SK-N-SH treated with all-trans-retinoic acid at 6 μM for 48 hours (cell line): ENCODE results near the gene ZNF44.

Experiments
- CREB5 ChIP-seq: fragments of 250-450 bp; sonication (Bioruptor Pico); IDR thresholded peaks from 2 replicates; pipeline ENCODE4 v1.5.1; 2020; ENCODE audit warnings: low read depth, mild to moderate bottlenecking, moderate library complexity
- CSDC2 ChIP-seq: fragments of 250-450 bp; sonication (Bioruptor Pico); IDR thresholded peaks from 2 replicates; pipeline ENCODE4 v1.5.0; 2020; ENCODE audit warnings: mild to moderate bottlenecking, moderate library complexity
- CSRNP3 ChIP-seq: fragments of 250-450 bp; sonication (Bioruptor Pico); IDR thresholded peaks from 2 replicates; pipeline ENCODE4 v1.5.1; 2021; ENCODE audit warnings: mild to moderate bottlenecking, moderate library complexity
- ISL1 ChIP-seq: fragments of 250-450 bp; sonication (Bioruptor Pico); IDR thresholded peaks from 2 replicates; pipeline ENCODE4 v2.1.2; 2022; ENCODE audit warnings: mild to moderate bottlenecking, moderate library complexity
- PATZ1 ChIP-seq: fragments of 250-450 bp; sonication (Bioruptor Pico); IDR thresholded peaks from 2 replicates; pipeline ENCODE4 v1.8.0; 2020; ENCODE audit warnings: mild to moderate bottlenecking, moderate library complexity, borderline replicate concordance
- POU6F1 ChIP-seq: fragments of 250-450 bp; sonication (Bioruptor Pico); IDR thresholded peaks from 2 replicates; pipeline ENCODE4 v1.8.0; 2021; ENCODE audit warnings: low read depth, mild to moderate bottlenecking, moderate library complexity, borderline replicate concordance
- RARB ChIP-seq: fragments of 250-450 bp; sonication (Bioruptor Pico); IDR thresholded peaks from 2 replicates; pipeline ENCODE4 v1.8.0; 2021; ENCODE audit warnings: mild to moderate bottlenecking, moderate library complexity
- SNAI2 ChIP-seq: fragments of 250-450 bp; sonication (Bioruptor Pico); IDR thresholded peaks from 2 replicates; pipeline ENCODE4 v1.5.0; 2020; ENCODE audit warnings: mild to moderate bottlenecking, moderate library complexity
- TSHZ2 ChIP-seq: fragments of 250-450 bp; sonication (Bioruptor Pico); IDR thresholded peaks from 2 replicates; pipeline ENCODE4 v1.5.0; 2020; ENCODE audit warnings: mild to moderate bottlenecking, moderate library complexity
- ZFP3 ChIP-seq: fragments of 250-450 bp; sonication (Bioruptor Pico); IDR thresholded peaks from 2 replicates; pipeline ENCODE4 v1.5.0; 2020; ENCODE audit warnings: mild to moderate bottlenecking, moderate library complexity
- ZFP30 ChIP-seq: fragments of 450-650 bp; formaldehyde crosslinking; IDR thresholded peaks from 2 replicates; pipeline ENCODE4 v1.5.0; 2022; ENCODE audit warnings: mild to moderate bottlenecking, moderate library complexity
- ZNF70 ChIP-seq: fragments of 450-650 bp; formaldehyde crosslinking; IDR thresholded peaks from 2 replicates; pipeline ENCODE4 v1.5.0; 2020; ENCODE audit warnings: mild to moderate bottlenecking, moderate library complexity

- TF ChIP-seq CSDC2 = no peak
- no peak for TF ChIP-seq SNAI2 (CRISPR knock-in tag)
- no peak for TF ChIP-seq CREB5
- TF ChIP-seq POU6F1 (CRISPR knock-in tag) = no peak
- no peak for TF ChIP-seq ZFP3 (CRISPR knock-in tag)
- TF ChIP-seq PATZ1 (CRISPR knock-in tag) = no peak
- no peak for TF ChIP-seq ZFP30 (CRISPR knock-in tag)
- TF ChIP-seq TSHZ2 (CRISPR knock-in tag) = no peak
- TF ChIP-seq ISL1 (CRISPR knock-in tag) = no peak
- no peak for TF ChIP-seq CSRNP3
- TF ChIP-seq ZNF70 (CRISPR knock-in tag) = no peak
- TF ChIP-seq RARB = no peak
These were observed 23.8 kb downstream of the ZNF44 start for GRCh38 chr19:12270854-12271253.
